Suppressor macrophage (primary cell): ENCODE measurements around the gene CD177.
"Not testable (repeated sequence)": the region's sequence is repeated elsewhere in the genome, so short reads cannot be mapped to it uniquely, and the experiment has no call there.

Experiments used
- DNase-seq, 4 experiments: peaks; one replicate each; pipeline ENCODE4 v3.0.0-alpha.2; 2020 to 2022
- total RNA-seq, 17 experiments: gene quantifications; one replicate each; lab custom pipeline; 2026; ENCODE audit warnings: mixed read lengths in 6 of 17, inconsistent platforms in 3 of 17; lab: John Stamatoyannopoulos, UW

Gene CD177, protein sequence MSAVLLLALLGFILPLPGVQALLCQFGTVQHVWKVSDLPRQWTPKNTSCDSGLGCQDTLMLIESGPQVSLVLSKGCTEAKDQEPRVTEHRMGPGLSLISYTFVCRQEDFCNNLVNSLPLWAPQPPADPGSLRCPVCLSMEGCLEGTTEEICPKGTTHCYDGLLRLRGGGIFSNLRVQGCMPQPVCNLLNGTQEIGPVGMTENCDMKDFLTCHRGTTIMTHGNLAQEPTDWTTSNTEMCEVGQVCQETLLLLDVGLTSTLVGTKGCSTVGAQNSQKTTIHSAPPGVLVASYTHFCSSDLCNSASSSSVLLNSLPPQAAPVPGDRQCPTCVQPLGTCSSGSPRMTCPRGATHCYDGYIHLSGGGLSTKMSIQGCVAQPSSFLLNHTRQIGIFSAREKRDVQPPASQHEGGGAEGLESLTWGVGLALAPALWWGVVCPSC
- 0 to 0.77 (median 0) reads per million in 17 experiments for total RNA-seq

DNA sequence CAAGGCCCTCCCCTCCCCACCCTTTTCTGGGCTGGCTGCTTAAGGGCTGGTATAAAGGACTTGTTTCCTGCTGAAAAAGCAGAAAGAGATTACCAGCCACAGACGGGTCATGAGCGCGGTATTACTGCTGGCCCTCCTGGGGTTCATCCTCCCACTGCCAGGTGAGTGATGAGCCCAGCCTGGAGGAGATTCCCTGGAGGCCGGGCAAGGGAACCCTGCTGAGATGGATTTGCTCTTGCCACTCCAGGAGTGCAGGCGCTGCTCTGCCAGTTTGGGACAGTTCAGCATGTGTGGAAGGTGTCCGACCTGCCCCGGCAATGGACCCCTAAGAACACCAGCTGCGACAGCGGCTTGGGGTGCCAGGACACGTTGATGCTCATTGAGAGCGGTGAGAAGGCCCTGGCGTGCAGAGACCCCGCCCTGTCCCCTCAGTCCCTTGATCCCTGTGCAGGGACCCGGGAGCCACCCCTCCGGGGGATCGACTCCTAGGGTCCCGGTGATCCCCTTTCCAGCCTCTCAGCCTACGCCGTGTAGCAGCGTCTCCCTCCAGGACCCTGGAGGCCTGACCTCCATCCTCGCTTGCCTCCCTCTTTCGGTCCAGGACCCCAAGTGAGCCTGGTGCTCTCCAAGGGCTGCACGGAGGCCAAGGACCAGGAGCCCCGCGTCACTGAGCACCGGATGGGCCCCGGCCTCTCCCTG is at the start of gene CD177:
Gene CD177, plus strand, starts transcription at position 81 of the 699 bp plus-strand sequence. Its CDS starts 29 bp downstream, at position 110.
- DNase-seq, result no peak

DNA sequence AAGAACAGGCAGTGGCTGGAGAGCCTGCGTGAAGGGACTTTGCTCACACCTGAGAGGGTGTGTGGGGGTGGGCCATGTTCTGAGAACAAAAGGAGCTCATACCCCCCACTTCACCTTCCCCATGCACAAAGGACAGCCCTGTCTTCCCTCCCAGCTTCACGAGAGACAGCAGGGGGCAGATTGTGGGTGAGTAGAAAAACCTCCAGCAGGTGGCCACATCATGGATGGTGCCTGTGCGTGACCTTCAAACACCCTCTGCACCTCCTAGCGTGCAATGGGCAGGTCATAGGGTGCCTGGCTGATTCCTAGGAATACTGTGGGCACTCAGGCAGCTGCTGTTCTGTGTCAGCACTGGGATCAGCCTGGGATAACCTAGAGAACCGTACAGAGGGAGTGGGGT is 47.8 kb upstream of the CD177 start:
- no peak for DNase-seq

DNA sequence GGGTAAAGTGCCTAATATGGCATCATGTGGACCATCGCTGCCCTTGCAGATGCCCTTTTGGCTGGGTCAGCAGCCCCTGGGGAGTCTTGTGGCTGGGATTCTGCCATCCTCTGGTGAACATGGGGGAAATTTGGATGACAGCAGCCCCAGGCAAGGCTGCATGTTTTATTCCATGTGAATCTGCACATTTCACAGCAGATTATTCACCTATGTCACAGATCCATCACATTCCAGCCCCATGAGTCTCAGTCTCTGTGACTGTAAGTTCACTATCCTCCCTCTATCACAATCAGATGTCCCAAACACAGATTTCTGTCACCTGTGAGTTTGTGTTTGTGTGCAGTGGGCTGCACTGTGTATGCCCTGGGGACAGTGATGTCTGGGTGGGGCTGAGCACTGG is 47.4 kb upstream of the CD177 start:
- DNase-seq, result no peak

DNA sequence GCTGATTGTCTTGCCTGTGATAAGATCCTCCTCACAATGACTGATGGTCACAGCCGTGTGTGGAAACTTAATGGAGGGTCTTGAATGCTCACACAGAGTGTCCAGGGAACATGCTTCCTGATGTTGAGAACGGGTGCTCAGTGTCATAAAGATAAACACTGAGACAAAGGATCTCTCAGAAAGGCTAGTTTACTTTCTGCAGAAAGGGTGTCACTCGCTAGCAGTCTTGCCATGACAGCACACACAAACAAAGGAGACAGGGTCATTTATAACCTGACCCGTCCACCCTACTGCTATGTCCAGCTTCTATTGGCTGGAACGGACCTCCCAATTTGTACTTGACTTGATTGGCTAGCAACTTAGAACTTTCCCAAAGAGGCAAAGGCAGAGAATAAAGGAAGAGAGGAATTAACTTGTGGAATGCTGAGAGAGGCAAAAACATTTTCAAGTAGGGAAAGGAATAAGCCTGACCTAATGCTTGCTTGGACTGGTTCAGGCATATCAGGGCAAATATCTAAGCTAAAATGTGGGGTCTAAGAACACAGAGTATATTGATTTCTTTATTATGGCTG is 45.2 kb upstream of the CD177 start:
- no peak for DNase-seq

DNA sequence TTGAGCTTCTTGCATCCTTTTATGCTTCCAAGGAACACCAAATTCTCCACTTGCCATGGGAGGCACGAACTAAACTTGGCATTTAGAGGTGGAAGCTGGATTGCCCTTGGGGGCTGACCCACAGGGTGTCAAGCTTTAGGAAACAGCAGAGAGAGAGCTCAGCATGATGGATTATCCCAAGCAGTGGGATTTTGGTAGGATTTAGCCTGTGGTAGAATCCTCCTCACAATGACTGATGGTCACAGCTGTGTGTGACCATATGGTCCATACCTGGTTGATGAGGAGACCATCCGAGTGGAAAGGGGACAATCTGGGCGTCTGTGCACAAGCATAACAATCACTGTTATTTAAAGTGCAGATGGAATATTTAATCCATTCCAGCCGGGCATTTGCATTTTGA is 44.0 kb upstream of the CD177 start:
- no peak for DNase-seq

DNA sequence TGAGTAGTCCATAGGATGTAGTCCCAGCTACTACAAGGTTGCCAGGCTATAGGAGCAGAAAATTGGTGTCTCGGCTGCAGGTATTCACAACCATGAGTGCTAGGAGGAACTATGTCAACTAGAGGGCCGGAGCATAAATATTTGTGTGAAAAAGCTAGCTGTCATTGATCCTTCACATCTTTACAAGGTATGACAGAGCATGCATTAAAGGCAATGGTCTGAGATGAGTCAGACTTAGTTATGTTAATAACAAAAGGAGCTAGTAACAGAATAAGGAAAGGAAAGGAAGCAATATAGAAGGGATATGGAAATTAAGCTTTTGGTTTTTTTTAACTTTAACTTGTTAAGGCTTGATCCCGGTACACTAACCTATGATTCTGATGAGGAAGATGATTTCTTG is 43.3 kb upstream of the CD177 start:
- DNase-seq, result no peak

DNA sequence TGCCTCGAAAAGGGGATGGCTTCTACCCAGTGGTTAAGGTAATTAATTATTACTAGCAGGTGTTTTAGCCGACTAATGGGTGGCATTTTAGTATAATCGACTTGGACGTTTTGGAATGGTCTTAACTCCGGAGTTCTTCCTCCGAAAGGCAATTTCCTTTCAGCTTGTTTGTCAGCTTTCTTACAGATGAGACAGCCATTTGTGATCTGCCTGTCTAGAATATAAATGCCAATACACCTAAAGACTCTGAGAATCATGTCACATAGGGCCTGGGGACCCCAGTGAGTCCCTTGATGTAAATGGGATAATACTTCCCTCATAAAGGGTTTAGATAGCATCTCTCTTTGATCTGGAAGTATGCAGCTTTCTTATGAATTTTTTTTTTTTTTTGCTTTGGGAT is 42.2 kb upstream of the CD177 start:
- DNase-seq, result no peak

DNA sequence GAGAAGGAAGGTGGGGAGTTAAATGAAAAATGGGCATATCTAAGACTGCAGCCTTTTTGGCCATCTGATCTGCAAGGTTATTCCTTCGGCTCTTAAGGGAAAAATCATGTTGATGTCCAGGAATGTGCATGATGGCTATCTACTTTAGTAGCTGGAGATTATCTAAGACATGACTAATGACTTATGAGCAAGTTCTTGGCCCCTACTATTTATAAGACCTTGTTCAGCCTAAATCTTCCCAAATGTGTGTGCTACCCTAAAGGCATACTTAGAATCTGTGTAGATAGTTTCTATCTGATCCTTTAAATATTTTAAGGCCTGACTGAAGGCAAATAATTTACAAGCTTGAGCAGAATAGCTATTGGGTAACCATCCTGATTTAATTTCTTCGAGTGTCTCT is 41.8 kb upstream of the CD177 start:
- no peak for DNase-seq

DNA sequence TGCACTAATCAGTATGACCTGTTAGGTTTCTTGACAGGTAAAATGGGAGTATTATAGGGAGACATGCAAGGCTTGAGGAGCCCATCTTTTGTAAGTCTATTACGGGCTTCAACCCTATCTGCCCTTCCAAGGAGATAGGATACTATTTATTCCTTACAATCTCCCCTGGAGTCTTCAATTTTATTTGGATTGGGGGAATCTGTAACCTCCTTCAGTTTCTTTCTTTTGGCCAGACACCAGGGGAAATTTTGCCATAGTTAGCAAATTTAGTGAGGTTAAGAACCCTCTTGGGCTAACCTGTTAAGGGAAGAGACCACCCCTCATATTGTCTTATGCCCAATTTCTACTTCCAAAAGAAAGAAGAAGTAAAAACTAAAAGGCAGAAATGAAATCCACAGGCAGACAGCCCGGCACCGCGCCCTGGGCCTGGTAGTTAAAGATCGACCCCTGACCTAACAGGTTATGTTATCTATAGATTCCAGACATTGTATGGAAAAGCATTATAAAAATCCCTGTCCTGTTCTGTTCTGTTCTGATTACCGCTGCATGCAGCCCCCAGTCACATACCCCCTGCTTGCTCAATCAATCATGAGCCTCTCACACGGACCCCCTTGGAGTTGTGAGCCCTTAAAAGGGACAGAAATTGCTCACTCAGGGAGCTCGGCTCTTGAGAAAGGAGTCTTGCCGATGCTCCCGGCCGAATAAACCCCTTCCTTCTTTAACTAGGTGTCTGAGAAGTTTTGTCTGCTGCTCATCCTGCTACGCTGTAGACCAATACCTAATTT is 39.6 kb upstream of the CD177 start:
- no peak for DNase-seq

DNA sequence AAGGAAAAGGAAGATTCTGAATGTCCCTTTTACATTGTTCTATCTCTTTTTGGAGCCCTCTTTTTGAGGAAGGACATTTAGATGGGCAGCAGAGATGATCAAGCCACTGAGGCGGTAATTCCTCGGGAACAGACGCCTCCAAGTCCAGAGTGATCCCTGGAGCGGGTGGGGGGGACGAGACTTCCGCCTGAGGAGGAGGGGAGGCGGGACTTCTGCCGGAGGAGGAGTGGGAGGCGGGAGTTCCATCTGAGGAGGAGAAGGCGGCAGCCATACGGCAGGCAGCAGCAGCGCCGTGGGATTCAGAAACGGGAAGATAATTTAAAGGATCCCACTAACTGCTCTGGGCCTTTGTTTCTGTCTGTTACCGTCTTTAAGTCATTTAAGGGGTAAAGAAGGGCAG is 37.6 kb upstream of the CD177 start:
- no peak for DNase-seq

DNA sequence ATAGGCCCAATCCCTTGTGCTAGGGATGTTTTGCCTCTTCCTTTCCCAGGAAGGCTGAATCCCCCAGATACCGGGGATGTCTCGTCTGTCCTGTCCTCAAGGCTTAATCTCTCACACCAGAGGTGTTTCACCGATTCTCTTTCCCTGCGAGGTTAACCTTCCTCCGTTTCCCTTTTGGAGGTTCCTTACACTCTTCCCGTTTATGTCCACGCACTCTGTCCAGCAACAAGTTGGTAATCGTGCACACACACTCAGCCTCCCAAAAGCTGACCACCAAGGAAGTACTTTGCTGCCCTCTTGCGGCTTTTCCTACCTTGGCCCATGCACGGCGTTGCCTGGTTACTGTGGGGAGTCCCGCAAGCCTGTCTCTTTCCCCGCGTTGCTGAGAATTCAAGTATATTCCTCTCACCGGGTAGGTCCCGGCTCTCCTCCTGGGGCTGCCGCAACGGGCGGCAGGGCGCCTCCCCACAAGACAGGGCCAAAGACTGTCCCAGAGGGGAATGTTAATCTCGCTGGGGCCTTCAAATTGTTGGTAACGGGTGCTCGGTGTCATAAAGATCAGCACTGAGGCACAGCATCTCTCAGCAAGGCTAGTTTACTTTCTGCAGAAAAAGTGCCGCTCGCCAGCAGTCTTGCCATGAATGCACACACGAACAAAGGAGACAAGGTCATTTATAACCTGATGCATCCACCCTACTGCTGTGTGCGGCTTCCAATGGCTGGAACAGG is 36.7 kb upstream of the CD177 start:
- no peak for DNase-seq

DNA sequence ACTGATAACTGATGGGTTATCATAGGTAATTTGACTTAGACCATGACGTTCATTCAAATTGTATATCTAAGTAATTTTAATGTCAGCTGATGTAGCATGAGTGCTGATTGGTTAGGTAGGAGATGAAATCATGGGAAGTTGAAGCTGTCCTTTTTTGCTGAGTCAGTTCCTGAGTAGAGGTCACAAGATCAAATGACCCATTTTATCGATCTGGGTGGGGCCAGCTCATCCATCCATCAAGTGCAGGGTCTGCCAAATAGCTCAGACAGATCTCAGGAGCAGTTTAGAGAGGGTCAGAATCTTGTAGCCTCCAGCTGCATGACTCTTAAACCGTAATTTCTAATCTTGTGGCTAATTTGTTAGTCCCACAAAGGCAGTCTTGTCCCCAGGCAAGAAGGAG is 35.3 kb upstream of the CD177 start:
- DNase-seq, result no peak

DNA sequence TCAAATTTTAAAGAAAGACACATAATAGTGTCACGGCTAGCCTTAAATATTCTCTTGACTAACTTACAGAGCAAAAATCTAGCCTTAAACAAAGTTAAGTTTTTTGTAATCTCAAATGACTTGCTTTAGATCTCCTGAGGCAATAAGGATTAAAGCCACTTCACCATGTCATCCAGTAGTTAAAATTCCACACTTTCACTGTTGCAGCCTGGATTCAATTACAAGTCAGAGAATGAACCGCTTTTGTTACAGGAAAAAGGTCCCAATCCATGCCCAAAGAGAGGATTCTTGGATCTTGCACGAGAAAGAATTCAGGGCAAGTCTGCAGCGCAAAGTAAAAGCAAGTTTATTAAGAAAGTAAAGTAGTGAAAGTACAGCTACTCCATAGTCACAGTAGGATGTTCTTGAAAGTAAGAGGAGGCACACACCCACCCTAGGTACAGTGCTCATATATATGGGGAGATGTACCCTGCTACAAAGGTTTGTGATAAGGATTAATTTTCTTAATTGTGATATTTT is 34.6 kb upstream of the CD177 start:
- no peak for DNase-seq

DNA sequence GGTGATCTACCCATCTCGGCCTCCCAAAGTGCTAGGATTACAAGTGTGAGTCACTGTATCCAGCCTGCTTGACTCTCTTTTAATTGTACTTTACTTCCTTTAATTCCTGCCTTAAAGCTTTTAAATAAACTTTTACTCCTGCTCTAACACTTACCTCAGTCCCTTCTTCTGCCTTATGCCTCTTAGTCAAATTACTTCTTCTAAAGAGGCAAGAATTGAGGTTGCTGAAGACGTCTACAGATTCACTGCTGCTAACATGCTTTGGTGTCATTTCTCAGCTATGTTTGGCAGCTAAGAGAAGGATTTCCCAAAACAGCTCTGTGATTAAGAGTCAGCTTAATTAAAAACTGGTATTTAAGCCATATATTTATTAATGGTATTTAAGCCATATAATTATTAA is 32.9 kb upstream of the CD177 start:
- DNase-seq, result no peak

DNA sequence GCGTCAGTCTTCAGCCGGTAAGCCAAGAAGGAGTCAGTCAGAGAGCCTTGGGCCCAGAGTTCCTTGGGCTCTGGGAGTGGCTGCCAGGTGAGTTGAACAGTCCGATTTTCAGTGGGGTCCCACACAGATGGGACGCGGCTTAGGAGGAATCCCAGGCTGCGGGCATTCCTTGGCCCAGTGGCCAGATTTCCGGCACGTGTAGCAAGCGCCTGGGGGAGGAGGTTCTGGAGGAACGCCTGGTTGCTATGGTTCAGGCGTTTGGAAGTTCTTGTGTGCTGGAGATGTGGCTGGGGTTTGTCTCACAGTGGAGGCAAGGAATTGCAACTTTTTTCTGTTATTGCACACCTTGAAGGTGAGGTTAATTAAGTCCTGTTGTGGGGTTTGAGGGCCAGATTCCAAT is 26.7 kb upstream of the CD177 start:
- not testable (repeated sequence) for DNase-seq

DNA sequence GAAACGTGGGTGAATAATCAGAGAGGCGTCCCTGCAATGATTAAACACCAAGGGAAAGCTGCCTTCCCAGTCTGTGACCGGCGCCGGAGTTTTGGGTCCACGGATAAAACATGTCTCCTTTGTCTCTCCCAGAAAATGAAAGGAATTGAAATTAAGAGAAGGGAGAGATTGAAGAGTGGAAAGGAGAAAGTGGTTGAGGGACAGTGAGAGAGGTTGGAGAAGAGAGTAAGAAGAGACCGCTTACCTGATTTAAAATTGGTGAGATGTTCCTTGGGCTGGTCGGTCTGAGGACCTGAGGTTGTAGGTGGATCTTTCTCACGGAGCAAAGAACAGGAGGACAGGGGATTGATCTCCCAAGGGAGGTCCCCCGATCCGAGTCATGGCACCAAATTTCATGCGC is 24.9 kb upstream of the CD177 start:
- not testable (repeated sequence) for DNase-seq

DNA sequence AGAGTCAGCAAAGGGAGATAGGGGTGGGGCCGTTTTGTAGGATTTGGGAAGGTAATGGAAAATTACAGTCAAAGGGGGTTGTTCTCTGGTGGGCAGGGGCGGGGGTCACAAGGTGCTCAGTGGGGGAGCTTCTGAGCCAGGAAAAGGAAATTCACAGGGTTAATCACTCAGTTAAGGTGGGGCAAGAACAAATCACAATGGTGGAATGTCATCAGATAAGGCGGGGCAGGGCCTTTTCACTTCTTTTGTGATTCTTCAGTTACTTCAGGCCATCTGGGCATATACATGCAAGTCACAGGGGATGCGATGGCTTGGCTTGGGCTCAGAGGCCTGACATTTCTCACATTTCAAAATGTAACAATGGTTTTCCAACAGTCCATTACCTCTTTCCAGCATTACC is 24.4 kb upstream of the CD177 start:
- DNase-seq, result not testable (repeated sequence)

DNA sequence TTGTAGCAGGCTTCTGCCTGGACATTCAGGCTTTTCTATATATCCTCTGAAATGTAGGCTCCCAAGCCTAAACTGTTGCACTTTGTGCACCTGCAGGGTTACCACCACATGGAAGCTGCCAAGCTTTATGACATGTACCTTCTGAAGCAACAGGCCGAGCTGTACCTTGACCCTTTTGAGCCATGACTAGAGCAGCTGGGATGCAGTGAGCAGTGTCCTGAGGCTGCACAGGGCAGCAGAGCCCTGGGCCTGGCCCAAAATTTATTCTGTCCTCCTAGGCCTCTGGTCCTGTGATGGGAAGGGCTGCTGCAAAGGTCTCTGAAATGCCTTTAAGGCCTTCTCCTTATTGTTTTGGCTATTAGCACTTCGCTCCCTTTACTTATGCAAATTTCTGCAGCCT is 23.5 kb upstream of the CD177 start:
- DNase-seq, result no peak

DNA sequence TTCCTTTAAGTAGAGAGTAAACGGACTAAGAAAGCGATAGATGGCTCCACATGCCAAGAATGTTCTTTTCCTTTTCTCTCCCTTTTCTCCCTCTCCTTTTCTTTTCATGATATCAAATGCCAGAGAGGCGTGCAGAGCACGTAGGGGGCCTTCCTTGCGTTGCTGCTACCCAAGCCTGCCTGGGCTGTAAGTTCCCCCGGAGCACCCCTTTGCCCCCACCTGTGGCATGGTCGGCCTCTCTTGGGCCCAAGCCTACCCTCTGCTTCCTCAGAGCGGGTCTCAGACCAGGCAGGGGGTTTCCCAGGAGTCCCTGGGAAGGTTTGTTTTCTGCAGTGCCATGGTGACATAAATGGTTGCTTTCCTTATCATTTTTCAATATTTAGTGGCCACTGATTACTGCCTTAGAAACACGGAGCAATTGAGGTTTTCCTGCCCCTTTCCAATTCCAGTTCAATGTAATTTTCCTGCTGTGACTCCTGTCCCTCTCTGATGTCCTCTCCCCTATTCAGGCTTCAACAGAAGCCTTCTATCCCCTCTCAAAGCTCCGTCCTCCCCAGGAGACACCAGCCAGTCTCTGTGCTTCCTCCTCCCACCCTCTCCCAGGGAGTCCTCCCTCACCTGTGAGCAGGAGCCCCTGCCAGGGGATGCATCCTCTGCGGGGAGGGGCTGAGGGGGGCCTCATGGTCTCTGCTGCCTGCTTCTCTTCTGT is 22.6 kb upstream of the CD177 start:
- no peak for DNase-seq

DNA sequence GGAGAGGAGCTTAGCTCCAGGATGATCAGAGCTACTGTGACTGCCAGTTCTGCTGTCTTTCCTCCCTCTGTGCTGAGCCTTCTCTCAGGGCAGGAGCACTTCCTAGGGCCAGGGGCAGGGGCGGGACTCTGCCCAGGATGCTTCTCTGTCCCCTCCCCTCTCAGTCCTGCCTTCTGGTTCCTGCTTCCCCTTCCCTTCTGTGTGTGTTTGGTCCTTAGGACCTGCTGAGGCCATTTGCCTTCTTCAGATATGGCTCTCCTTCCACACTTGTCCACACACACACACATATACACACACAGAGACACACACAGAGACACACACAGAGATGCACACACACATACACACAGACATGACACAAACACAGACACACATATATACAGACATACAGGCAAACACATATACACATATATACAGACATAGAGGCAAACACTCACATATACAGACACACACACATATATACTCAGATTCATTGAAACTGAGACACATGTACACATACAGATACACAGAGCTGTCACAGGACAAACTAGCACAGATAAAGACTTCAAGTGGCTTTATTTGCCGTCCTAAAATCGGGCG is 22.0 kb upstream of the CD177 start:
- DNase-seq, result peak in 2 of 4 experiments; percentile 9 to 25
